Jurkat, Clone E6-1 (cell line): ENCODE measurements around the gene ALDOC.

Experiments used
- DNase-seq: peaks from one replicate; pipeline ENCODE4 v3.0.0-alpha.2; 2011; ENCODE audit warnings: low read depth, low spot score
- H3K4me3 ChIP-seq: 2 replicates; pipeline ENCODE4 v1.5.1; 2011; ENCODE audit warnings: mild to moderate bottlenecking, low read length, control low read depth, moderate library complexity

Gene ALDOC

GRCh38 chr17:28567604-28568003, 9.1 kb downstream of the ALDOC start:
- DNase-seq = no peak
- H3K4me3 ChIP-seq = no peak overlapping the region

GRCh38 chr17:28563475-28563874, 13.2 kb downstream of the ALDOC start:
- DNase-seq = no peak

GRCh38 chr17:28555022-28555421, 21.7 kb downstream of the ALDOC start:
- H3K4me3 ChIP-seq = no peak overlapping the region
- no peak for DNase-seq

More at GRCh38 chr17:28563475-28563874, 13.2 kb downstream of the ALDOC start:
- H3K4me3 ChIP-seq = no peak overlapping the region

GRCh38 chr17:28554565-28554964, 22.1 kb downstream of the ALDOC start:
- no peak overlapping the region for H3K4me3 ChIP-seq
- no peak for DNase-seq

- DNase-seq = no peak
Observed at GRCh38 chr17:28553000-28553505, 23.6 kb downstream of the ALDOC start.

GRCh38 chr17:28552176-28552999, 24.3 kb downstream of the ALDOC start, which contains the start of gene UNC119:
UNC119 (minus strand) TSS chr17:28552624; CDS start chr17:28552557, 67 bp downstream.
- H3K4me3 ChIP-seq = peak within 1 kb of the TSS; percentile 60
- DNase-seq = peak; percentile 53

More at GRCh38 chr17:28553000-28553505, 23.6 kb downstream of the ALDOC start:
- H3K4me3 ChIP-seq = peak overlapping the region; percentile 18; the same call in 1 of the 2 replicates

GRCh38 chr17:28551421-28552175, 25.1 kb downstream of the ALDOC start:
- DNase-seq = no peak
- peak overlapping the region; percentile 60 for H3K4me3 ChIP-seq

GRCh38 chr17:28550858-28551257, 25.8 kb downstream of the ALDOC start:
- DNase-seq = no peak
- H3K4me3 ChIP-seq = no peak overlapping the region

GRCh38 chr17:28549236-28550132, 27.2 kb downstream of the ALDOC start:
- H3K4me3 ChIP-seq = no peak overlapping the region

GRCh38 chr17:28548417-28549130, 28.1 kb downstream of the ALDOC start:
- no peak for DNase-seq
- H3K4me3 ChIP-seq = no peak overlapping the region

More at GRCh38 chr17:28549236-28550132, 27.2 kb downstream of the ALDOC start:
- DNase-seq = peak; percentile 19

GRCh38 chr17:28547623-28548416, 28.9 kb downstream of the ALDOC start:
- peak; percentile 45 for DNase-seq
- H3K4me3 ChIP-seq = no peak overlapping the region

- H3K4me3 ChIP-seq = no peak overlapping the region
- DNase-seq = no peak
Observed at GRCh38 chr17:28547096-28547622, 29.5 kb downstream of the ALDOC start.

GRCh38 chr17:28545787-28546415, 30.8 kb downstream of the ALDOC start:
- DNase-seq = no peak
- no peak overlapping the region for H3K4me3 ChIP-seq

- no peak overlapping the region for H3K4me3 ChIP-seq
- no peak for DNase-seq
Observed at GRCh38 chr17:28545141-28545503, 31.6 kb downstream of the ALDOC start.

GRCh38 chr17:28544402-28545140, 32.1 kb downstream of the ALDOC start:
- no peak overlapping the region for H3K4me3 ChIP-seq
- DNase-seq = no peak

GRCh38 chr17:28541439-28541838, 35.3 kb downstream of the ALDOC start:
- H3K4me3 ChIP-seq = no peak overlapping the region
- no peak for DNase-seq
